ENCODE data around the gene NLN.
A peak's percentile ranks its signal among the peaks of the same experiment; 100 is the strongest.
"Not testable (repeated sequence)": the region's sequence is repeated elsewhere in the genome, so short reads cannot be mapped to it uniquely, and the experiment has no call there.

The NLN gene

GRCh38 chr5:65721720-65722574 lies at the start of gene NLN, which contains the start of gene SGTB:
Gene NLN, plus strand, starts transcription at chr5:65722205. Its CDS starts 169 bp downstream, at chr5:65722374.
Gene SGTB, minus strand, starts transcription at chr5:65722109. Its CDS starts 1,302 bp downstream, at chr5:65720807.
- DNase-seq, result peak; percentile 27

- DNase-seq, result no peak
Observed at GRCh38 chr5:65672796-65673195, 49.2 kb upstream of the NLN start.

- DNase-seq, result no peak
Observed at GRCh38 chr5:65674749-65675148, 47.3 kb upstream of the NLN start.

GRCh38 chr5:65676056-65676455 lies 45.9 kb upstream of the NLN start:
- DNase-seq, result not testable (repeated sequence)

- DNase-seq, result no peak
Observed at GRCh38 chr5:65682148-65682547, 39.9 kb upstream of the NLN start.

GRCh38 chr5:65693121-65693520 lies 28.9 kb upstream of the NLN start:
- no peak for DNase-seq

DNA sequence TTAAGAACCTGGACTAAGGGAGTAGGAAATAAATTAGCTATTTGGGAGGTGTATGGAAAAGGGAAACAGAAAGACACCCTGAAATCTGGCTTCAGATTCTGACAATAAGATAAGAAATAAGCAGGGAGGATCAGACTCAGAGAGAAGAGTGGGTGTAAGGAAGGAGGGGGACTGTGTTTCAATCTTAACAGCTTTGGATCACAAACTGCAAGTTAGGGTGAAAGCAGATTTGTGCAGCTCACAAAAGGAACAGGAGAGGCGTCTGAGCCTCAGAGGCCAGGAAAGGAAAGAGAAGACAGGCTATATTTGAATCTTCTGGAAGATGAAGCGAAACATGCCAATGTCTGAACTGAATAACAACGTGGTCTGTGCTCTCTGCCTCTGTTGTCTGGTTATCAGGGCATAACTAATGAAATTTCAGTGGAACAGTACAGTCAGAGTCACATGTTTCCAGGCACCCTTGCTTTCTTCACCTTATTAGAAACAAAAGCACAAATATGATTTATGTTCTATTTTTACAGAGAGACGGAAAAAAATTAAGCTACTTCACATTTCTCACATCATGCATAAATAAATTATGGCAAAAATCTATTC lies 26.7 kb upstream of the NLN start:
- DNase-seq, result no peak

DNA sequence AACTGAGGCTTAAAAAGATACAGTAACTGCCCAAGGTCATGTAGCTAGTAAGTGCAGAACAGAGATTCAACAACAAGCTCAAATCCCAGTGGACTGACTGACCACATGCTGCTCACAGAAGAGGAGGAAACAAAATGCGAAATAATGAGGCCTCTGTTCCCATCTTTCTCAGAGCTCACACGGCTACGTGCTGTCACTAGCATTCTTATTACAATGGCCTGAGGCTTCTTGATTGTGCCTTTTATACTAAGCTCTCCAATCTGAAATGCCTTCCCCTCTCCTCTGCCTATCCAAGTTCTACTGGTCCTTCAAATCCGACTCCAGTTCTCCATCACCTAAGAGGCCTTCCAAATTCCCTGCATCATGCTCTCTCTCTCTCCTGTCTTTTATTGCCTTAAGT lies 26.1 kb upstream of the NLN start:
- DNase-seq, result no peak

GRCh38 chr5:65696892-65697291 lies 25.1 kb upstream of the NLN start:
- DNase-seq, result no peak

GRCh38 chr5:65699338-65699737 lies 22.7 kb upstream of the NLN start:
- no peak for DNase-seq

DNA sequence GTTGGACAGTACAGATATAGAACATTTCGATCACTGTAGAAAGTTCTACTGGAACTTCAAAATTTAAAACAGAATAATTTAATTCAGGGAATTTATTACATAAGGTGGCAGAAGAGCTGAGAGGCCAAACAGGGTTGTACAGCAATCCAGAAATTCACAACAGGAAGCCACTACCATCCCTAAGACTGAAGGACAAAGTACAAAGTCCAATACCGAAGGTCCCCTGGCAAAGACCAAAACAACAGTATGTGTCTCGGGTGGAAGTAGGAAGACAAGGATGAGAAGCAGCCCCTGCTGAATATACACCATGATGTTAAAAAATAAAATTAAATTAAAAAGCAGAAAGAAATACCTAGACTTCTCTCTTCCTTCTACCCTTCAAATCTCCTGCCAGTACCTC lies 20.0 kb upstream of the NLN start:
- DNase-seq, result no peak

DNA sequence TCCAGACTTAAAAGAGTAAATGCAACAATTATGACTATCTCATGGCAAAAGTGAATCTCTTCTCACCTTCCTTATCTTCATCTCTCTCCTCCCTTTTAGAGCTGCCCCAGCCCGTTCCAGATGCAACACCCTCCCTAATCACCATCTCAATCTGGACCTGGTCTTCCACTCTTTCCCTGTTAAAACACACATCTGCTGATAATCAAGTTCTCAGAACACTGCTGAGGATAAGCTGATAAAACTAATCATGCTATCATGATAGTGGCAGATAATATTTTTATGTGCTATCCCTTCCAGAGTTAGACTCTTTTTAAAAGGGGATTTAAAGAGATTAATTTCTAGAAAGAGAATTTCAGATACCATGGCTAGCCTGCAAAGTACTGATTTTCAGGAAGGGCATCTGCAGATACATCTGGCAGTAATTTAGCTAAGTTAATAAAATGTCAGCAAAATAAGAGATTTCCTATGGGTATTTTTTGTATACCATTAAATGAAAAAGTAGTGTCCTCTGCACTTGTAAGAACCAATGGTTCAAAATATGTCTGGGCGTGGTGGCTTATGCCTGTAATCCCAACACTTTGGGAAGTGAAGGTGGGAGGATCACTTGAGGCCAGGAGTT lies 17.3 kb upstream of the NLN start:
- no peak for DNase-seq

GRCh38 chr5:65707663-65708062 lies 14.3 kb upstream of the NLN start:
- no peak for DNase-seq

GRCh38 chr5:65708145-65708544 lies 13.9 kb upstream of the NLN start:
- no peak for DNase-seq

- no peak for DNase-seq
Observed at GRCh38 chr5:65718576-65719310, 3.3 kb upstream of the NLN start.

DNA sequence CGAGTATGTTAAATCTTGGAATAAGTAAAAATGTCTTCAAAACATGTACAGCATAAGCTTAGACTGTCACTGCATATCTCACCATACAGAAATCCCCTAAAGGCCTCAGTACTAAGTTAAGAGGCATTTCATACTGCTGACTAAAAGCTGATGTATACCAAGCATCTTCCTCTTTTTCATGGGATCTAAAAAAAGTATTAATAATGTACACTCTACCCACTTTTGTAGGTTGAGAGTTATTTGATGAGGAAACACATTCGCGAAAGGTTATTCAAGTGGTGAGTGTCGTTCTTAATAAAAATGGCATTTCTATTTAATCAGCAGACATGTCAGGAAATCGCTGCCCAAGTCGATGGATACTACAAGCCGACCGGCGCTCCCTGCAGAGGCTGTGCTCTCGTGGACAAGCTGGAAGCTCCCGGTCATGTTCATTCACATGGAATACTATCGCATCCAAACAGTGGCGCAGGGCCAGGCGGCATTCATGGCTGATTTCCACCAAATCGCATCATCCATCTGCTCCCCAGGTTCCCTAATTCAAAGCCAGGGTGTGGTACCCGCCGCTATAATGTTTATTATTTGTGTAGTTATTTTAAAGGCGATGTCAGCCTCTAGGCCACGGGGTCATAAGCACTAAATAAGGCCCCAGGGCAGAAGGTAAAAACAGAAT lies 820 bp upstream of the NLN start:
- peak; percentile 56 for DNase-seq

- DNase-seq, result peak; percentile 29
Observed at GRCh38 chr5:65722575-65723403, 784 bp downstream of the NLN start.

- no peak for DNase-seq
Observed at GRCh38 chr5:65727491-65728156, 5.6 kb downstream of the NLN start.

- no peak for DNase-seq
Observed at GRCh38 chr5:65728218-65728617, 6.2 kb downstream of the NLN start.

- DNase-seq, result no peak
Observed at GRCh38 chr5:65730910-65731309, 8.9 kb downstream of the NLN start.

DNA sequence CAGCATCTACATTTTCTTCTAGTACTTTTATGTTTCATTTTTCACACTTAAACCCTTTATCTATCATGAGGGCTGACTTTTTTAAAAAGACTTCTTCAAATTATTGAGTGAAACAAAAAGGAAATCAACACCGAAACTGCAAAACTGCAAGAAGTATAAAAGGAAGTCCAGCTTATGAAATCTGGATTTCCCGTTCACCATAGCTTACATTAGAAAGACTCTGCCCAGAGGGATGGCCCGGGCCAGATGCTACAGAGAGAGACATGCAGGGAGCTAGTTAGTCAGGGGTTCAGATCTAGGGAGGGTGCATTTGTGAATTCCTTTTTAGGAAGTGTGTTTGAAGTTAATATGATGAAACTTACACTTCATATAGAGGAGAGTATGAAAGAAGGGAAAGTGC lies 10.0 kb downstream of the NLN start:
- not testable (repeated sequence) for DNase-seq
